Measurements from ENCODE around the gene MSL1.
"Not testable (repeated sequence)": the region's sequence is repeated elsewhere in the genome, so short reads cannot be mapped to it uniquely, and the experiment has no call there.

The MSL1 gene

DNA sequence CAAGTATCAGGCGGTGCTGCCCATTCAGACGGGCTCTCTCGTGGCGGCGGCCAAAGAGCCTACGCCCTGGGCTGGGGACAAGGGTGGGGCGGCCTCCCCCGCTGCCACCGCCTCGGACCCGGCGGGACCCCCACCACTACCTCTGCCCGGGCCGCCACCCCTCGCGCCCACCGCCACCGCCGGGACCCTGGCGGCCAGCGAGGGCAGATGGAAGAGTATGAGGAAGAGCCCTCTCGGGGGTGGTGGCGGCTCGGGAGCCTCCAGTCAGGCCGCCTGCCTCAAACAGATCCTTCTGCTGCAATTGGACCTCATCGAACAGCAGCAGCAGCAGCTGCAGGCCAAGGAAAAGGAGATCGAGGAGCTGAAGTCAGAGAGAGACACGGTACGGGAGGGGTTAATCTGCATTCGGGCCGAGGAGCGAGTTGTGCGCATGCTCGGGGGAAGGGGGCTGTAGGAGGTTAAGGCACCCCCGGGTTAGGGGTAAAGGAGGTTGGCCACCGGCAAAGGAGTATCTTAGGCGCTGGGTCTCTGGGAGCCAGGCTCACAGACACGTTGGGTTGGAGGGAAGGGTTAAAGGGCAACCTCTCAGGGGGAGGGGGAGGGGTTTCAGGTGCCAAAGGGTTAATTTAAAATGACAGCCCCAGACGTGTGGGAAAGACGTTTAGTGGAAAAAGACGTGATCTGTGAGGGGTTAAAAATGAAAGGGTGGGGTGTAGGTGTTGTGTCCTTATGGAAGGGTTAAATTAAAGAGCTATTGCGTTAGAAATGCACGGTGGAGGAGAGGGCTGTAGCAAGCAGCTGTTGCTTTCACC, 1.4 kb downstream of the MSL1 start:
- Mint-ChIP-seq H3K4me1 (ENCODE audit: low read depth) (peaks cover 33% of the 10 kb centered on the region), H3K9me3 (no peaks in the 10 kb centered on the region), H3K36me3 (ENCODE audit: low read depth) (peaks cover 33% of the 10 kb centered on the region), H3K4me3 (peak overlapping the region; percentile 91), H3K27me3 (ENCODE audit: low read depth) (no peaks in the 10 kb centered on the region), H3K27ac (peak overlapping the region; percentile 86)
- DNase-seq (ENCODE audit: low spot score): peak; percentile 51

DNA sequence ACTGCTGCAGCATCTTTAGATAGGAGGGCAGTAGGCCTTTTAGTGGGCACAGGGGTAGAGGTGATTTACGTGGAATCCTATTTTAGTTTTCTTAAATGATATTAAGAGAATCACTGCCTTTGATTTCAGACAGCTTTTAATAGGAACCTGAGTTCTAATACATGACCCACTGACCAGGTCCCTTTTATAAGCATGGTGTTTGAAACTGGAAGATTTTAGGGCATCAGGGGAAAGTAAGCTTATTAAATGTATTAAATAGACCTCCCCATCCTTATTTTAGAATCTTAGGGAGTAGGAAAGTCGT, 2.0 kb downstream of the MSL1 start:
- Mint-ChIP-seq H3K27ac (peak overlapping the region; percentile 86), H3K27me3 (ENCODE audit: low read depth) (no peaks in the 10 kb centered on the region), H3K4me1 (ENCODE audit: low read depth) (peaks cover 33% of the 10 kb centered on the region), H3K4me3 (peak overlapping the region; percentile 91), H3K36me3 (ENCODE audit: low read depth) (peaks cover 33% of the 10 kb centered on the region), H3K9me3 (no peaks in the 10 kb centered on the region)
- no peak for DNase-seq (ENCODE audit: low spot score)

DNA sequence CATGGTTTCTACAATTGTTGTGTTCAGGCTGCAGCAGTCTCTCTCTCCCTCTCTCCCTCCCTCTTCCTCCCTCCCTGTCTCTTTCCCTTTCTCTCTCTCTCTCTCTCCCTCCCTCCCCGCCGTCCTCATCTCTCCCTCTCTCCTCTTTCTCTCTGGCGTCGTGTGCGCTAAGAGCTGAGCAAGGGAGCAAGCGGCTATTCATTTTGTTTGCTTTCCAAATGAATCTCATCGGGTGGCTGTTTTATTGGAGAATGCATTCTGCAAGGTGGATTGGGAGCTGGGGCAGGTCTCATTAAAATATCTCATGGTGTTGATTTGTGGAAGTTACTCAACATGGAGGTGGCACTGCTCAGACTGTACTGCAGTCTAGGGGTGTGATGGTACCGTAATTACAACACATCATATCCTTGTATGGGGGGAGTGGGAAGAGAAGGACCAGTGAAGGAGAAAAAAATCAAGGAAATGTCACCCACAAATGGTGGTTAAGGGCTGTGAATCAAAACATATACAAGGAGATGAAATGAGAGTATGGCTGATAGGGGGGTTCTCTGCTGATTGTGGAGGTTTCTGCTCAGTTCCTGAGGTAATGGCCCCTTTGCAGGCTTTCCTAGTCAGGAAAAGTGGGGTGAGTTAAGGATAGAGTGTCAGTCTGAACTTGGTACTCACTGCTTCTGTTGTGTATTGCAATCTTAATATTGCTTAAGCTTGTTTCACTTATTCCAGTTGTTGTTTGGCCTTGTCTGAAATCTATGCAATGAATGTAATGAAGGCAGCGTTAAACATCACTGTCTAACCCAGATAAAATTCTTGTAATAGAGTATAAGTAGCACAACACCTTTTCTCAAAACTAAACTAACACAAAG, 2.7 kb downstream of the MSL1 start:
- DNase-seq (ENCODE audit: low spot score): no peak
- Mint-ChIP-seq H3K4me1 (ENCODE audit: low read depth) (peaks cover 35% of the 10 kb centered on the region), H3K9me3 (no peaks in the 10 kb centered on the region), H3K27ac (peak overlapping the region; percentile 15), H3K27me3 (ENCODE audit: low read depth) (no peaks in the 10 kb centered on the region), H3K4me3 (peak overlapping the region; percentile 91), H3K36me3 (ENCODE audit: low read depth) (peaks cover 41% of the 10 kb centered on the region)

DNA sequence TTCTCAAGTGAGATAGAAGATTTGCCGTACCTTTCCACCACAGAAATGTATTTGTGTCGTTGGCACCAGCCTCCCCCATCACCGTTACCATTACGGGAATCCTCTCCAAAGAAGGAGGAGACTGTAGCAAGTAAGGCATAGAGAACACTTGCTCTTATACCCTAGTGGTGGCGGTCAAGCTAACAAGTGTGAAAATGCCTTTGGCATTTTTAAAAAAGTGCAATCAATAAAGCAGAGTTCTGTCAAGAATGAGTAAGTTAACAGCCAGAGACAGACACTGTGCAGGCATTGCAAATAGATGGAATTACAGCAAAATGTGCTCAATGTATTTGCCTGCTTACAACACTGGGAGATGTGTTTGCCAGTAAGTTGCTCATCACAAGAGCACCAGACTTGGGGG, 7.7 kb downstream of the MSL1 start:
- H3K27me3 Mint-ChIP-seq (ENCODE audit: low read depth): no peaks in the 10 kb centered on the region
- peaks cover 21% of the 10 kb centered on the region for H3K4me1 Mint-ChIP-seq (ENCODE audit: low read depth)
- no peak overlapping the region for H3K4me3 Mint-ChIP-seq
- peaks cover 76% of the 10 kb centered on the region for H3K36me3 Mint-ChIP-seq (ENCODE audit: low read depth)
- DNase-seq (ENCODE audit: low spot score): no peak
- no peaks in the 10 kb centered on the region for H3K9me3 Mint-ChIP-seq
- H3K27ac Mint-ChIP-seq: no peak overlapping the region

DNA sequence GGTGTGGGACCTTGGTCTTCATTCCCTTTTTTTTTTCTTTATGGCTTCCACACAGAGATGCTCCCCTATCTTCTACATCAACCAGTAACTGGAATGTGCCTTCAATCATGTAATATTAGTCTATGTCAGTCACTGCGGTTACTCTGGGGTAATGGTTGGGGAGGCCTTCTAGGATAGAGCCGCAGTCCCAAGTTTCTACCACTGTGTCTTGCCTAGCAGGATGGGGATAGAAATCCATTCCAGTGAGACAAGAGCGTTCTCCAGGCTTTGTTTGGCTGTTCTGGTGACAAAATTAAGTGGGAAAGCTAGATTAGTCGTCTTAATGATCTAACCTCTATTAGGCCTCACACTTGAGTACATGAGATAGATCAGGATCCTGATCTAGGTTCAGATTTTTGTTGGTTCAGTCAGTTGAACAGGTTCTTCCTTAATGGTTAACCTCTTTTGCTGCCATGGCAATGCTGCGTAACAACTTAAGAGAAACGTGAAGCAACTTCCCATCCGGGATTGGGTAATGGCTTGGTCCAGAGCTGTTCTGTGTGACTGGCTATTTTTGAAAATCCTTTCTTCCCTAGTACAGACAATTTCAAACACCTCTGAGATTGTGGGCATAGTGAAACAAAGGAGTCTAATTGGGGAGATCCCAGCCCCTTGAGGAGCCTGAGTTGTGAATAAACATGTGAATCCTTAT, 8.7 kb downstream of the MSL1 start:
- H3K27ac Mint-ChIP-seq: no peak overlapping the region
- DNase-seq (ENCODE audit: low spot score): no peak
- no peak overlapping the region for H3K4me3 Mint-ChIP-seq
- peaks cover 80% of the 10 kb centered on the region for H3K36me3 Mint-ChIP-seq (ENCODE audit: low read depth)
- peaks cover 16% of the 10 kb centered on the region for H3K4me1 Mint-ChIP-seq (ENCODE audit: low read depth)
- no peaks in the 10 kb centered on the region for H3K9me3 Mint-ChIP-seq
- H3K27me3 Mint-ChIP-seq (ENCODE audit: low read depth): no peaks in the 10 kb centered on the region

DNA sequence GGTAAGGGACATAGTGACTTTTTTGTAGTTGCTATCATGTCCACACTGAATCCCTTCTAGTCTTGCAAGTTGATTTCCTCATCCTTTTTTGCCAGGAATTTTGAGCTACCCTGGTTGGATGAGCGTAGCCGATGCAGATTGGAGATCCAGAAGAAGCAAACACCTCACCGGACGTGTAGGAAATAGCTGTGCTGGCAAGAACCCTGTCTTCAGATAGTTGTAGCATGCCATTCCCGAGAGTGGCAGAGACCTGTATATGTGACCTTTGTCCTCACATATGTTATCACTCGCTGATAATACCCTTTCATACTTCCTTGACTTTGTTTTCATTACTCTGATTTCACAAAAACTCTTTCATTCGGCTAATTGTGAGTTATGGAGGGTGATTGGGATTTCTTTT, 12.4 kb downstream of the MSL1 start:
- DNase-seq (ENCODE audit: low spot score): no peak
- Mint-ChIP-seq H3K9me3 (no peaks in the 10 kb centered on the region), H3K4me3 (no peak overlapping the region), H3K4me1 (ENCODE audit: low read depth) (peaks cover 15% of the 10 kb centered on the region), H3K36me3 (ENCODE audit: low read depth) (peaks cover 77% of the 10 kb centered on the region), H3K27me3 (ENCODE audit: low read depth) (no peaks in the 10 kb centered on the region), H3K27ac (no peak overlapping the region)

DNA sequence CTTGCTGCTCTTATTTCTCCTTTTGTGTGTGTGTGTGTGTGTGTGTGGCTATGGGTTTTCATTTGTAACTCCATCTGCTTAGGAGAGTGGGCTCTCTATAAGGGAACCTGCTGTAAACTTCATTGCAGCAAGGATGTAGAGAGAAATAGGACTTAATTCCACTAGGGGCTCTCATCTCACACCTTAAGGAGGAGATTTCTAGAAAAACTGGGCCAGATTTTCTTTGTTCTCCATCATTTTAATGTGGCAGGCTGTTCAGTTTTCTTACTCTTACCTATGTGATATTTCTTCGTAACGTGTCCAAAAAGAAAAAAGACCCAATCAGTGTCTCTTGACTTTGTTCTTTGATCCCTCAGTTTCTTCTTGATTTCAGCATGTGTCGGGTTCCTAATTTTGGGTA, 14.0 kb downstream of the MSL1 start:
- Mint-ChIP-seq H3K9me3 (no peaks in the 10 kb centered on the region), H3K27ac (peak overlapping the region; percentile 35), H3K36me3 (ENCODE audit: low read depth) (peaks cover 64% of the 10 kb centered on the region), H3K4me3 (no peak overlapping the region), H3K4me1 (ENCODE audit: low read depth) (peaks cover 16% of the 10 kb centered on the region), H3K27me3 (ENCODE audit: low read depth) (no peaks in the 10 kb centered on the region)
- no peak for DNase-seq (ENCODE audit: low spot score)

DNA sequence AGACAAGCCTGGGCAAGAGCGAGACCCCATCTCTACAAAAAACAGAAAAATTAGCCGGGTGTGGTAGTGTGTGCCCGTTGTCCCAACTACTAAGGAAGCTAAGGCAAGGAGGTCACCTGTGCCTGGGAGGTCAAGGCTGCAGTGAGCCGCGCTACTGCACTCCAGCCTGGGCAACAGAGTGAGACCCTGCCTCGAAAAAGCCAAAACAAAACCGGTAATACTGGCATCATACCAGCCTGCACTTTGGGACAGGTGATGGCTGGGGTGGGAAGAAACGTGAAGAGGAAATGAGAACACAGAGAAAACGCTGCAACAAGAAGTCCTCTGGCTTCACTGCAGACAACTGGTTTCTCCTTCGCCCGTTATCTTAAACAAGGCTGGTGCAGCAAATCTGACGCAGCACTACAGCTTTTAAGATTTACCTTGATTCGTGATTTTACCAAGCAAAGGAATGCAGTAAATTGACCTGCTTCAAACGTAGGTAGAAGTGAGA, 17.8 kb downstream of the MSL1 start:
- peak overlapping the region; percentile 98 for H3K4me3 Mint-ChIP-seq
- peaks cover 40% of the 10 kb centered on the region for H3K36me3 Mint-ChIP-seq (ENCODE audit: low read depth)
- H3K4me1 Mint-ChIP-seq (ENCODE audit: low read depth): peaks cover 27% of the 10 kb centered on the region
- DNase-seq (ENCODE audit: low spot score): no peak
- H3K27ac Mint-ChIP-seq: peak overlapping the region; percentile 97
- H3K9me3 Mint-ChIP-seq: no peaks in the 10 kb centered on the region
- no peaks in the 10 kb centered on the region for H3K27me3 Mint-ChIP-seq (ENCODE audit: low read depth)

DNA sequence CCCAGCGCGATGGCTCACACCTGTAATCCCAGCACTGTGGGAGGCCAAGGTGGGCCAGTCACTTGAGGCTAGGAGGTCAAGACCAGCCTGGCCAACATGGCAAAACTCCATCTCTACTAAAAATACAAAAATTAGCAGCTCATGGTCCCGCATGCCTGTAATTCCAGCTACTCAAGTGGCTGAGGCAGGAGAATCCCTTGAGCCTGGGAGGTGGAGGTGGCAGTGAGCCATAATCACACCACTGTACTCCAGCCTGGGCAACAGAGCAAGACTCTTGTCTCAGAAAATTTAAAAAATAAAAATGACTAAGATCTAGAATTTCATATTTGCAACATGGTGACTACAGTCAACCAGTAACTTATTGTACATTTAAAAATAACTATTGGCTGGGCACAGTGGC, 21.4 kb downstream of the MSL1 start:
- DNase-seq (ENCODE audit: low spot score); H3K27ac Mint-ChIP-seq; H3K9me3 Mint-ChIP-seq; H3K4me3 Mint-ChIP-seq; H3K27me3 Mint-ChIP-seq (ENCODE audit: low read depth): not testable (repeated sequence)
- H3K4me1 Mint-ChIP-seq (ENCODE audit: low read depth): peaks cover 34% of the 10 kb centered on the region
- peaks cover 38% of the 10 kb centered on the region for H3K36me3 Mint-ChIP-seq (ENCODE audit: low read depth)

DNA sequence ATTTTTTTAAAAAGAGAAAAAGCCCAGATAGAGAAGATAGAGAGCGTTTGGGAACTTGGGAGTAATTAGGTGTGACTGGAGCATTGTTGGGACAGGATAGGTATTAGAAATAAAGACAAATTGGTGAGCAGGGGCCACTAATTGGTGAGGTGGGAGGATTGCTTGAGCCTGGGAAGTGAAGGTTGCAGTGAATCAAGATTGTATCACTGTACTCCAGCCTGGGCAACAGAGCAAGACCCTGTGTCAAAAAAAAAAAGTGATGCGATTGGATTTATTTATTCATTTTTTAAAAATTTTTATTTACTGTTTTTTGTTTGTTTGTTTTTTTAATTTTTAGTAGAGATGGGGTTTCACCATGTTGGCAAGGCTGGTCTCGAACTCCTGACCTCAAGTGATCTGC, 23.7 kb downstream of the MSL1 start:
- no peak overlapping the region for H3K27ac Mint-ChIP-seq
- DNase-seq (ENCODE audit: low spot score): no peak
- H3K4me1 Mint-ChIP-seq (ENCODE audit: low read depth): peaks cover 37% of the 10 kb centered on the region
- H3K36me3 Mint-ChIP-seq (ENCODE audit: low read depth): peaks cover 54% of the 10 kb centered on the region
- no peaks in the 10 kb centered on the region for H3K9me3 Mint-ChIP-seq
- H3K27me3 Mint-ChIP-seq (ENCODE audit: low read depth): no peaks in the 10 kb centered on the region
- no peak overlapping the region for H3K4me3 Mint-ChIP-seq

DNA sequence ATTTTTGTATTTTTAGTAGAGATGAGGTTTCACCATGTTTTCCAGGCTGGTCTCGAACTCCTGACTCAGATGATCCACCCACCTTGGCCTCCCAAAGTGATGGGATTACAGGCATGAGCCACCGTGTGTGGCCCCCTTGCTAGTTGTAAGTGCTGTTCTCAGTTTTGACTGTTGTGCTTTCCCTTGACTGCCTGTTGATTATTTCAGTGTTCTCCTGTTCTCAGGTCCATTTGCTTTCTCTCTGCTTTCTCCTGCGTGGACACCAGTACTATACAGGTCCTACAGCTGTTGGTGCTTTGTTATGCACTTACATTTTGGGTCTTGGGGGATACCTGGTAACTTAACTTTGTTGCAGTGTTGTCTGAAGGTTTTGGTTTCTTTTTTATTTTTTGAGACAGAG, 26.8 kb downstream of the MSL1 start:
- Mint-ChIP-seq H3K36me3 (ENCODE audit: low read depth) (peaks cover 56% of the 10 kb centered on the region), H3K4me3 (no peak overlapping the region), H3K27me3 (ENCODE audit: low read depth) (no peaks in the 10 kb centered on the region), H3K27ac (no peak overlapping the region), H3K9me3 (no peaks in the 10 kb centered on the region), H3K4me1 (ENCODE audit: low read depth) (peaks cover 31% of the 10 kb centered on the region)
- no peak for DNase-seq (ENCODE audit: low spot score)

DNA sequence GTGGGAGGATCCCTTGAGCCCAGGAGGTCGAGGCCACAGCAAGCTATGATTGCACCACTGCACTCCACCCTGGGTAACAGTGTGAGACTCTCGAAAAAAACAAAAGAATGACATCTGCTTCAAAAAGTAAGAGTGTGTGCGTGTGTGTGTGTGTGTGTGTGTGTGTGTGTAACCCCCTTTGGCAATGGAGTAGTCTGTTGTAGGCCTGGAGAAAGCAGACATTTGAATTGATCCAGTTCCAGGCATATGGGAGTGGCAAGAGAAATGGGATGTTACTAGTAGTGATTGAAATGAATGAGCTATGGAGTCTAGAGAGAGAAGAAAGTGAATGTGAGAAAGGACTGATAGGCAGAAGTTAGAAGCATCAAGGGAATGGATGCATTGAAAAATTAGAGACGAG, 28.5 kb downstream of the MSL1 start:
- DNase-seq (ENCODE audit: low spot score): no peak
- H3K27ac Mint-ChIP-seq: peak overlapping the region; percentile 14
- H3K27me3 Mint-ChIP-seq (ENCODE audit: low read depth): no peaks in the 10 kb centered on the region
- H3K36me3 Mint-ChIP-seq (ENCODE audit: low read depth): peaks cover 65% of the 10 kb centered on the region
- H3K4me1 Mint-ChIP-seq (ENCODE audit: low read depth): peaks cover 35% of the 10 kb centered on the region
- H3K4me3 Mint-ChIP-seq: no peak overlapping the region
- H3K9me3 Mint-ChIP-seq: no peaks in the 10 kb centered on the region

DNA sequence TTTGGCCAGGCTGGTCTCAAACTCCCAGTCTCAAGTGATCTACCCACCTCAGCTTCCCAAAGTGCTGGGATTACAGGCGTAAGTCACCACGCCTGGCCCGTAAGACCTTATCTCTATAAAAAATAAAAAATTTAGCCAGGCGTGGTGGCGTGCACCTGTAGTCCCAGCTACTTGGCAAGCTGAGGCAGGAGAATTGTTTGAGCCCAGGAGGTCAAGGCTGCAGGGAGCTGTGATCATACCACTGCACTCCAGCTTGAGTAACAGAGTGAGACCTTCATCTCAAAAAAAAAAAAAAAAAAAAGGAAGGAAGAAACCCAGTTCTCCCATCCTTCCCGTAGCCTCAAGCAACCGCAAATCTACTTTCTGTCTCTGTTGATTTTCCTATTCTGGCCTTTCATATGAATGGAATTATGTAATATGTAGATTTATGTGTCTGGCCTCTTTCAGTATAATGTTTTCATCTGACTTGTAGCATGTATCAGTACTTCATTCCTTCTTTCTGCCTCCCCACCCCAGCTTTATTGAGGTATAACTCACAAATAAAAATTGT, 29.7 kb downstream of the MSL1 start:
- H3K36me3 Mint-ChIP-seq (ENCODE audit: low read depth): peaks cover 63% of the 10 kb centered on the region
- no peak overlapping the region for H3K27ac Mint-ChIP-seq
- no peaks in the 10 kb centered on the region for H3K27me3 Mint-ChIP-seq (ENCODE audit: low read depth)
- no peak for DNase-seq (ENCODE audit: low spot score)
- H3K9me3 Mint-ChIP-seq: no peaks in the 10 kb centered on the region
- peaks cover 29% of the 10 kb centered on the region for H3K4me1 Mint-ChIP-seq (ENCODE audit: low read depth)
- no peak overlapping the region for H3K4me3 Mint-ChIP-seq

Measured in T-helper 2 cell treated with Interferon-gamma antibody and Interleukin-4, amounts not matched to agents 5 μg/mL and 100 μg/mL, for 36 hours (primary cell).